Activated CD8-positive, alpha-beta T cell treated with anti-CD3 and anti-CD28 coated beads for 36 hours (primary cell): ENCODE results near the gene RAB3C. TPM values are rescaled to one million over a fixed set of nuclear protein-coding genes. Genes with fewer than 3 reads are reported as not detected.

Experiments
- ATAC-seq: fragments of 200-7000 bp; cut with Tn5 transposase; one replicate; pipeline ENCODE4 v1.10.0; 2021; ENCODE audit warnings: mild to moderate bottlenecking, moderate library complexity
- CTCF ChIA-PET: fragments of 350-600 bp; sonication (Branson Sonifier 250); formaldehyde crosslinking; loops from one replicate; lab custom pipeline; 2021; ENCODE audit warnings: antibody characterized with exemption; lab: Charles Lee
- POLR2A ChIA-PET: fragments of 350-600 bp; sonication (Branson Sonifier 250); formaldehyde crosslinking; loops from one replicate; lab custom pipeline; 2021; ENCODE audit warnings: antibody characterized with exemption; lab: Charles Lee
- DNase-seq: peaks from one replicate; pipeline ENCODE4 v3.0.0-alpha.2; 2020
- H3K27ac Mint-ChIP-seq: one replicate; pipeline ENCODE4 v1.8.0; 2021; ENCODE audit warnings: mild to moderate bottlenecking, mixed read lengths
- H3K27me3 Mint-ChIP-seq: one replicate; pipeline ENCODE4 v1.8.0; 2021; ENCODE audit warnings: mixed read lengths
- H3K36me3 Mint-ChIP-seq: one replicate; pipeline ENCODE4 v1.8.0; 2021; ENCODE audit warnings: low read depth, mixed read lengths
- H3K4me1 Mint-ChIP-seq: one replicate; pipeline ENCODE4 v1.8.0; 2021; ENCODE audit warnings: low read depth, mixed read lengths
- H3K4me3 Mint-ChIP-seq: one replicate; pipeline ENCODE4 v1.8.0; 2021; ENCODE audit warnings: mild to moderate bottlenecking, moderate library complexity, mixed read lengths
- H3K9me3 Mint-ChIP-seq: one replicate; pipeline ENCODE4 v1.8.0; 2021; ENCODE audit warnings: mixed read lengths
- intact Hi-C: fragments of 100-400 bp; cut with micrococcal nuclease; formaldehyde crosslinking; loops from one replicate; pipeline ENCODE4 v1.10.0; 2022
- total RNA-seq, 2 experiments: library from RNA; stranded (reverse); gene quantifications; one replicate each; pipeline ENCODE4 v1.2.3, GENCODE V29; 2021
- TF ChIP-seq, protein P1 (sequence below): fragments of 200-600 bp; IDR thresholded peaks from one replicate; pipeline ENCODE4 v1.8.0; 2022; ENCODE audit warnings: antibody characterized with exemption, mild to moderate bottlenecking

RAB3C gene
- total RNA-seq, 2 experiments from 2014 or later, result not detected

DNA sequence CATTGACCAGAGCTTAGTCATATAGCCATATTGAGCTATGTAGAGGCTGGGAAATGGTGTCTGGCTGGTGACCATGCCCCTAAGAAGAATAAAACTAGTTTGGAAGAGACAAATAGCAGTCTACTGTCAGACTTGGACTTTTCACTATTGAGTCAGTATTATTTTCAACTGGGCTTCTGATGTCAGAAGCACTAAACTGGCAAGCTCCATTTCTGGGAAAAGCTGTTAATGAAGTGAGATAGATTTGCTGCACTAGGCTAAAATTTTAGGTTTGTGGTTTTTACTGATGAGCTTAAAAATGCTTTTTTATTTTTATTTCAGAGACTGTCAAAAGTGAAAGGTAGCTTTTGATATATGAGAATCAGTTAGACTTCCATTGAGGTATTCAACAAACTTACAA, 220.2 kb downstream of the RAB3C start:
- ATAC-seq (no peak), DNase-seq (no peak)
- no peaks in the 10 kb centered on the region for H3K36me3 Mint-ChIP-seq
- H3K27ac Mint-ChIP-seq, result no peak overlapping the region
- POLR2A ChIA-PET, result no interaction called here
- no peaks in the 10 kb centered on the region for H3K9me3 Mint-ChIP-seq
- H3K4me3 Mint-ChIP-seq, result no peak overlapping the region
- H3K4me1 Mint-ChIP-seq, result no peaks in the 10 kb centered on the region
- CTCF ChIA-PET, result interaction anchor here (0.9 to 1.7 kb wide), 2 partner anchors 47 to 587 kb away, joined by 4 to 5 read pairs; no protein-coding TSS in a partner anchor
- intact Hi-C loops, result no loop called here
- TF ChIP-seq, protein P1, sequence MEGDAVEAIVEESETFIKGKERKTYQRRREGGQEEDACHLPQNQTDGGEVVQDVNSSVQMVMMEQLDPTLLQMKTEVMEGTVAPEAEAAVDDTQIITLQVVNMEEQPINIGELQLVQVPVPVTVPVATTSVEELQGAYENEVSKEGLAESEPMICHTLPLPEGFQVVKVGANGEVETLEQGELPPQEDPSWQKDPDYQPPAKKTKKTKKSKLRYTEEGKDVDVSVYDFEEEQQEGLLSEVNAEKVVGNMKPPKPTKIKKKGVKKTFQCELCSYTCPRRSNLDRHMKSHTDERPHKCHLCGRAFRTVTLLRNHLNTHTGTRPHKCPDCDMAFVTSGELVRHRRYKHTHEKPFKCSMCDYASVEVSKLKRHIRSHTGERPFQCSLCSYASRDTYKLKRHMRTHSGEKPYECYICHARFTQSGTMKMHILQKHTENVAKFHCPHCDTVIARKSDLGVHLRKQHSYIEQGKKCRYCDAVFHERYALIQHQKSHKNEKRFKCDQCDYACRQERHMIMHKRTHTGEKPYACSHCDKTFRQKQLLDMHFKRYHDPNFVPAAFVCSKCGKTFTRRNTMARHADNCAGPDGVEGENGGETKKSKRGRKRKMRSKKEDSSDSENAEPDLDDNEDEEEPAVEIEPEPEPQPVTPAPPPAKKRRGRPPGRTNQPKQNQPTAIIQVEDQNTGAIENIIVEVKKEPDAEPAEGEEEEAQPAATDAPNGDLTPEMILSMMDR, result no peak
- peaks cover 8% of the 10 kb centered on the region for H3K27me3 Mint-ChIP-seq

DNA sequence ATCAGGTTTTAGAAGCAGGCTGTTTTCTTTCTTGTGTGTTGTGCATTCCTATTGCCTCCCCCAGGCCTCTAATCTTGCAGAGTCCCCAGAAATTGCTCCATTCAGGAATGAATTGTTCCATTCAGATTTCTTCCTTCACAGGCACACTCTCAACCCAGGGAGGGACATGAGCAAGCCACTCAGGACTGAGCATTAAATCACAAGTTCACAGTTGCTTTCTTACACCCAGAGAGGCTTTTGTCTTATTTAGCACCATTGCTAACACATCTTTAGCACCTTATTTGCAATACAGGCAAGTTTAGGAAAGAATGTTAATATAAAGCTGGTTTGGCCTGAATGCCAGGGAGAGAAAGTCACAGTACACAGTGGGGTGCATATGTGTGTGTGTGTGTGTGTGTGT, 221.4 kb downstream of the RAB3C start:
- ChIA-PET CTCF (no interaction called here), POLR2A (interaction anchor here (1.5 kb wide), 1 partner anchor 10 kb away, joined by 5 read pairs; no protein-coding TSS in a partner anchor)
- no peaks in the 10 kb centered on the region for H3K9me3 Mint-ChIP-seq
- H3K27ac Mint-ChIP-seq, result no peak overlapping the region
- no peaks in the 10 kb centered on the region for H3K36me3 Mint-ChIP-seq
- DNase-seq (no peak), ATAC-seq (no peak)
- no peaks in the 10 kb centered on the region for H3K4me1 Mint-ChIP-seq
- H3K27me3 Mint-ChIP-seq, result peaks cover 8% of the 10 kb centered on the region
- intact Hi-C loops, result no loop called here
- no peak overlapping the region for H3K4me3 Mint-ChIP-seq
- TF ChIP-seq, protein P1, result no peak

DNA sequence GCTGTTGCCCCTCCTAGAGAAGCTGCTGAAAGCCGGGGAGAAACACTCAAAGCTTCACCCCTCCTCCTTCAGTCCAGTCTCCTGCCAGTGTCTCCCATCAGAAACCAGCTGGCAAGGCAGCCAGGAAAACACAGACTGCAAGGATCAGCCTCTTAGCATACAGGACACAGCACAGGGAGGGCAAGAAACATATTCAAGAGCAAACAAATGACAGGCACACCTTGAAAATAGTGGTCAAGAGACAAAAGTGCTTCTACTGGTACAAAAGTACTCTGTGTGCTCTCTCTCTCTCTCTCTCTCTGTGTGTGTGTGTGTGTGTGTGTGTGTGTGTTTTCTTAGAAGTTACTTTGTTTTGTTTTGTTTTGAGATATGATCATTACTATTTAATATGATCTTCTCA, 227.2 kb downstream of the RAB3C start:
- TF ChIP-seq, protein P1, result no peak
- no peaks in the 10 kb centered on the region for H3K9me3 Mint-ChIP-seq
- no peaks in the 10 kb centered on the region for H3K36me3 Mint-ChIP-seq
- ChIA-PET CTCF (no interaction called here), POLR2A (no interaction called here)
- no peaks in the 10 kb centered on the region for H3K27me3 Mint-ChIP-seq
- ATAC-seq (no peak), DNase-seq (no peak)
- intact Hi-C loops, result no loop called here
- no peak overlapping the region for H3K27ac Mint-ChIP-seq
- H3K4me3 Mint-ChIP-seq, result no peak overlapping the region
- no peaks in the 10 kb centered on the region for H3K4me1 Mint-ChIP-seq

- CTCF ChIA-PET, result interaction anchor here (0.6 kb wide), 1 partner anchor 11 kb away, joined by 3 read pairs; no protein-coding TSS in a partner anchor
- H3K27me3 Mint-ChIP-seq, result no peaks in the 10 kb centered on the region
- POLR2A ChIA-PET, result no interaction called here
- no peak for ATAC-seq
- no peaks in the 10 kb centered on the region for H3K4me1 Mint-ChIP-seq
- TF ChIP-seq, protein P1, result no peak
- no peaks in the 10 kb centered on the region for H3K9me3 Mint-ChIP-seq
- no peak overlapping the region for H3K4me3 Mint-ChIP-seq
- intact Hi-C loops, result no loop called here
- no peaks in the 10 kb centered on the region for H3K36me3 Mint-ChIP-seq
- no peak for DNase-seq
- no peak overlapping the region for H3K27ac Mint-ChIP-seq
These were observed 231.0 kb downstream of the RAB3C start for GRCh38 chr5:58813855-58814254.

GRCh38 chr5:58816181-58816731, 233.4 kb downstream of the RAB3C start:
- ATAC-seq (no peak), DNase-seq (no peak)
- ChIA-PET CTCF (interaction anchor here (1.0 kb wide), 1 partner anchor 70 kb away, joined by 3 read pairs; no protein-coding TSS in a partner anchor), POLR2A (no interaction called here)
- Mint-ChIP-seq H3K27ac (no peak overlapping the region), H3K4me3 (no peak overlapping the region), H3K36me3 (no peaks in the 10 kb centered on the region), H3K4me1 (no peaks in the 10 kb centered on the region), H3K9me3 (no peaks in the 10 kb centered on the region), H3K27me3 (no peaks in the 10 kb centered on the region)
- TF ChIP-seq, protein P1, result no peak
- intact Hi-C loops, result no loop called here
